NCI-H1417 treated with DMSO at 0.1 percent for 48 hours (cell line): ENCODE results near the gene TNFRSF4.
"Not testable (repeated sequence)": the region's sequence is repeated elsewhere in the genome, so short reads cannot be mapped to it uniquely, and the experiment has no call there.

ENCODE experiments used
- DNase-seq: peaks from one replicate; lab custom pipeline; 2025; lab: John Stamatoyannopoulos, UW

Gene TNFRSF4

DNA sequence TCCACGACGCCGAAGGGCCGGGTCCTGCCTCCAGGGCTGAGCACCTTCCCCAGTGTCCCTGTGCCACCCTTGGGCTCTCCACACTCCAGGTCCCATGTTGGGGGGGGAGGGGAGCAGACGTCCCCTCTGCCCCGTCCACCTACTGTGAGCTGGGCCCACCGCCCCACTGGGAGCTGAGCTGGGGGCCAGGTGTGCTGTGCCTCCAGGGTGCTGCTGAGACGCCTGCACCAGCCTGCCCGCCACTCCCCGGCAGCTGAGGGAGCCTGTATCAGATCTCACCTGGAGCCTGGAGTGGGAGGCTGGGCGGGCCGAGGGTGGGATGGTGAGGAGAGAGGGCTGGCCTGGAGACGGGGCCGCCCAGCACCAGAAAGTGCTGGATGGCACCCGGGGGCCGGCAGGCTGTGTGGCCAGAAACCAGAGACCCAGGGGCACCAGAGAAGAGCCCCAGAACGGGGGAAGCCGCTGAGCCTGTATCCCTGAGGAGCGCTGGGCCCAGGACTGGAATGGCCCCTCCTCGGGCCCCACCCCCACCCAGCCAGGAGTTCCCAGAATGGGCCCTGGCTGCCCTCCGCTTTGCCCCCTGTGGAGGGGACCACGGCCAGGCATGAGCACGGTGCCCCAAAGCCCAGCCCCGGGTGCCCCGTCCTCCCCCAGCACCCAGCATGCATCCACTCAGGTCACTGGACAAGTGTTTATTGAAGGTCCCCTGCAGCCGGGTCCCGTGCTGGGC lies 11.0 kb downstream of the TNFRSF4 start:
- no peak for DNase-seq

- no peak for DNase-seq
Measured at GRCh38 chr1:1200876-1201810, 12.8 kb downstream of the TNFRSF4 start.

- DNase-seq = no peak
Measured at GRCh38 chr1:1199961-1200875, 13.7 kb downstream of the TNFRSF4 start.

GRCh38 chr1:1199141-1199960 lies 14.6 kb downstream of the TNFRSF4 start:
- no peak for DNase-seq

DNA sequence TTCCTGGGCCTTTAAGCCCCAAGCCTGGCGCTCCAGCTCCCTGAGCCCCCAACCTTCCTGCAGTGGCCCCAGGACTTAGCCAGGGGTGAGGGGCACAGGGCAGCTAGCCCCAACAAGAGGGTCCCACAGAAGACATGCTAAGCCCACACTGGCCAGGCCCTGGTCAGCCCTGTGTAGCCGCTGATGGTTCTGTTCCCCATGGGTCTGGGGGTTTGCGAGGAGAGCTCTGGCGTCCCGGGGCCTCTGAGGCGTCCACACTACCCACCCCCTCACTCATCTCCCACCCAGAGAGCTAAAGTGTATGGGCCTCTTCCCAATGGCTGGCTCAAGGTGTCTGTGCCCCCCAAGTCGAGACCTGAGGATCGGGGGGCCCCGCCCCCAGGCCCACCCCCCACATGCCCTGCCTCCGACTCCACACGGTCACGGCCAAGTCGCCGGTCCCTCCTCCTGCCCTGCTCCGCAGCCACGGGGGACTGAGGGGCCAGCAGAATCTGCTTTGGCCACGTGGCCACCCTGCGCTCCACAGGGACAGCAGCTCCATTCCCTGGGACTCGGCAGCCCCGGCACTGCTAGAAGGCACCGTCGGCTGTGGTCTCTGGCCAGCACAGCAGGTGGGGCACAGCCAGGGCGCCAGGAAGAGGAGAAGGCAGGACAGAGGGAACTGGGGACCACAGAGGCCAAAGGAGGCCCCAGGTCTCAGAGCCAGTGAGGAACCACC lies 15.4 kb downstream of the TNFRSF4 start:
- no peak for DNase-seq

GRCh38 chr1:1197551-1198422 lies 16.2 kb downstream of the TNFRSF4 start:
- DNase-seq = no peak

- no peak for DNase-seq
Measured at GRCh38 chr1:1197188-1197500, 16.8 kb downstream of the TNFRSF4 start.

GRCh38 chr1:1196431-1197187 lies 17.3 kb downstream of the TNFRSF4 start:
- DNase-seq = no peak

- DNase-seq = not testable (repeated sequence)
Measured at GRCh38 chr1:1195726-1196125, 18.2 kb downstream of the TNFRSF4 start.

DNA sequence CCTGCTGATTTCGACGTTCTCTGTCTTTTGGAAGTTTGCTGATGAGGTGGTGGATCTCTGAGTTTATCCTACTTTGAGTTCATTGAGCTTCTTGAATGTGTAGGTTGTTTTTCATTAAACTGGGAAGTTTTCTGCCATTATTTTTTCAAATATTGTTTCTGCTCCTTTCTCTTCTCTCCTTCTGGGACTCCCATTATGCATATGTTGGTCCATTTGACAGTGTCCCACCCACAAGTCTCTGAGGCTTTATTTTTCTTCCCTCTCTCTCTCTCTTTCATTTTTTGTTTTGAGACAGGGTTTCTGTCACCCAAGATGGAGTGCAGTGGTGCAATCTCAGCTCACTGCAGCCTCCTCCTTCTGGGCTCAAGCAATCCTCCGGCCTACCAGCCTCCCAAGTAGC lies 19.2 kb downstream of the TNFRSF4 start:
- no peak for DNase-seq

DNA sequence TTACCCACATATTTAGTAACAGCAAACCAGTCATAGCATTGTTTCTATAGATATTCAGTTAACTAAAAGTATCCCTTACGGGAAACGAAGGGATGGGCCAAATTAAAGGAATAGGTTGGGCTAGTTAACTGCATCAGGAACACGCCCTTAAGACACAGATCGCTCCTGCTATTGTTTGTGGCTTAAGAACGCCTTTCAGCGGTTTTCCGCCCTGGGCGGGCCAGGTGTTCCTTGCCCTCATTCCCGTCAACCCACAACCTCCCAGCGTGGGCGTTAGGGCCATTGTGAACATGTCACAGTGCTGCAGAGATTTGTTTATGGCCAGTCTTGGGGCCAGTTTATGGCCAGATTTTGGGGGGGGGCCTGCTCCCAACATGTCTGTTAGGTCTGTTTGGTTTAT lies 22.2 kb downstream of the TNFRSF4 start:
- no peak for DNase-seq

DNA sequence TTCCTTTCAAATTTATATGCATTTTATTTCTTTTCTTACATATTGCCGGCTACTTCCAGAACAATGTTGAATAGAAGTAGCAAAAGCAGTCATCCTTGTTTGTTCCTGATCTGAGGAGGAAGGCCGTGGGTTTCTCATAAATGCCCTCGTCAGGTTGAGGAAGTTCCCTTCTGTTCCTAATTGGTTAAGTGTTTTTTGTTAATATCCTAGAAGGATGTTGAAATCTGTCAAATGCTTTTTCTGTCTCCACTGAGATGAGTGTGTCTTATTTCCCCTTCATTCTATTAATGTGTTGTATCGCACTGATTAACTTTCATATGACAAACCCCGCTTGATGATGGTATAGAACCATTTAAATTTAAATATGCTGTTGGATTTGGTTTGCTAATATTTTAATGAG lies 24.8 kb downstream of the TNFRSF4 start:
- no peak for DNase-seq

DNA sequence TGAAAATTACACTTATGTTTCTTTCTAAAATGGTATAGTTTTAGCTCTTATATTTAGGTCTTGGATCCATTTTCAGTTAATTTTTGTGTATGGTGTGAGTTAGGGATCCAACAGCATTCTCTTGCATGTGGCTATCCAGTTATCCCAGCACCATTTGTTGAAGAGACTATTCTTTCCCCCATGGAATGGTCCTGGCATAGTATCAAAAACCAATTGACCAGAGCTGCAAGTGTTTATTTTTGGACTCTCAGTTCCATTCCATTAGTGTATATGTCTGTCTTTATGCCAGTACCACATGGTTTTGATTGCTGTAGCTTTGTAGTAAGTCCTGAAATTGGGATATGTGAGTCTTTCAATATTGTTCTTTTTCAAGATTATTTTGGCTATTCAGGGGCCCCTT lies 26.0 kb downstream of the TNFRSF4 start:
- no peak for DNase-seq

- DNase-seq = no peak
Measured at GRCh38 chr1:1185101-1185765, 28.7 kb downstream of the TNFRSF4 start.

GRCh38 chr1:1183833-1184775 lies 29.8 kb downstream of the TNFRSF4 start:
- DNase-seq = no peak

GRCh38 chr1:1183221-1183747 lies 30.7 kb downstream of the TNFRSF4 start:
- no peak for DNase-seq
